Right ventricle myocardium superior (tissue), 1 donor: ENCODE data around the gene KAT5. TPM values are rescaled to one million over a fixed set of nuclear protein-coding genes. Genes with fewer than 3 reads are reported as not detected.
"Not testable (repeated sequence)": the region's sequence is repeated elsewhere in the genome, so short reads cannot be mapped to it uniquely, and the experiment has no call there.

ENCODE experiments used
- ATAC-seq: fragments of 200-7000 bp; cut with Tn5 transposase; one replicate; pipeline ENCODE4 v1.9.1; 2020; ENCODE audit warnings: mild to moderate bottlenecking; ENCODE audit not compliant: poor library complexity
- DNase-seq: peaks from one replicate; pipeline ENCODE4 v3.0.0-alpha.2; 2020
- intact Hi-C: fragments of 100-400 bp; cut with DNase I; formaldehyde crosslinking; loops from one replicate; pipeline ENCODE4 v1.11.2; 2022
- total RNA-seq: library from RNA; stranded (reverse); fragmentation: NEBNext Ultra II Directional; extraction: Animal tissue kit (Norgen Biotek cat#: 25700); gene quantifications from one replicate; pipeline ENCODE4 v1.2.1, GENCODE V29; 2021
- donor health status: DM: no; HTN: yes; CAD: no; lungs with severe emphysema.

The KAT5 gene
- total RNA-seq, 1 donor from 2014 or later, result 40.8 TPM

- ATAC-seq (no peak), DNase-seq (no peak)
- intact Hi-C loops, result loop anchor here (10.0 kb wide), 1 partner anchor 69 kb away; the partner anchor contains the start of gene SIPA1
These were observed 8.2 kb upstream of the KAT5 start for GRCh38 chr11:65703846-65704245.

DNA sequence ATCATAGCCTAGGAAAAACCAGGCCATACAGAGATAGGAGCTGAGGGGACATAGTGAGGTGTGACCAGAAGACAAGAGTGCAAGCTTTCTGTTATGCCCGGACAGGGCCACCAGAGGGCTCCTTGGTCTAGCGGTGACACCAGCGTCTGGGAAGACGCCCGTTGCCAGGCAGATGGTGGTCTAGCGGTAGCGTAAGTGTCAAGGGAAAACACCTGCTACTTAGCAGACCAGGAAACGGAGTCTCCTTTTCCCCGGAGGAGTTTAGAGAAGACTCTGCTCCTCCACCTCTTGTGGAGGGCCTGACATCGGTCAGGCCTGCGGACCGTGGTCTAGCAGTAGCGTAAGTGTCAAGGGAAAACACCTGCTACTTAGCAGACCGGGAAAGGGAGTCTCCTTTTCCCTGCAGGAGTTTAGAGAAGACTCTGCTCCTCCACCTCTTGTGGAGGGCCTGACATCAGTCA lies 5.7 kb upstream of the KAT5 start:
- intact Hi-C loops, result loop anchor here (5.0 to 10.0 kb wide), 2 partner anchors 72 to 281 kb away; partner anchors contain the start of gene SIPA1
- DNase-seq, result peak; percentile 88
- ATAC-seq, result not testable (repeated sequence)

DNA sequence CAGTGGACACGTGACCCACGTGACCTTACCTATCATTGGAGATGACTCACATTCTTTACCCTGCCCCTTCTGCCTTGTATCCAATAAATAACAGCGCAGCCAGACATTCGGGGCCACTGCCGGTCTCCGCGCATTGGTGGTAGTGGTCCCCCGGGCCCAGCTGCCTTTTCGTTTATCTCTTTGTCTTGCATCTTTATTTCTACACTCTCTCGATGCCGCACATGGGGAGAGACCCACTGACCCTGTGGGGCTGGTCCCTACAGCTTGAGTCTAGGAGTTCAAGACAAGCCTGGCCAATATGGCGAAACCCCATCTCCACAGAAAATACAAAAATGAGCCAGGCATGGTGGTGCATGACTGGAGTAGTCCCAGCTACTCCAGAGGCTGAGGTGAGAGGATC lies 5.0 kb upstream of the KAT5 start:
- intact Hi-C loops, result loop anchor here (5.0 to 10.0 kb wide), 2 partner anchors 72 to 280 kb away; partner anchors contain the start of gene SIPA1
- not testable (repeated sequence) for DNase-seq, ATAC-seq

DNA sequence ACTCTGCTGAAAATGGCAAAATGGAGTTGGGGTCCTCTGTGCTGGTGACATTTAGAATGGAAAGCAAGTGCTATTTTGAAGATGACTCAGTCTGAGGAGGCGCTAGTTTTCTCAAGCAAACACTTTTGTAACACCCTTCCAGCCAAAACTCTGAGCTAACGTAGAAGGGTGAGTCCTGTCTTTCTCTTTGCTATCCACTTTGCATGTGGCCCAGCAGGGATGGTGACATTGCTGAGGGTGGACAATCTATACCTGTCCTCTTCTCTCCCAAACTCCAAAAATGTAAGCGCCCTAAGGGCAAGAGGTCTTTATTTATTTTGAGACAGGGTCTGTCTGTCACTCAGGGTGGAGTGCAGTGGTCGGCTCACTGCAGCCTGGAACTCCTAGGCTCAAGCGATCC lies 3.6 kb upstream of the KAT5 start:
- no peak for DNase-seq
- no peak for ATAC-seq
- intact Hi-C loops, result loop anchor here (5.0 to 10.0 kb wide), 2 partner anchors 74 to 279 kb away; partner anchors contain the start of gene SIPA1

DNA sequence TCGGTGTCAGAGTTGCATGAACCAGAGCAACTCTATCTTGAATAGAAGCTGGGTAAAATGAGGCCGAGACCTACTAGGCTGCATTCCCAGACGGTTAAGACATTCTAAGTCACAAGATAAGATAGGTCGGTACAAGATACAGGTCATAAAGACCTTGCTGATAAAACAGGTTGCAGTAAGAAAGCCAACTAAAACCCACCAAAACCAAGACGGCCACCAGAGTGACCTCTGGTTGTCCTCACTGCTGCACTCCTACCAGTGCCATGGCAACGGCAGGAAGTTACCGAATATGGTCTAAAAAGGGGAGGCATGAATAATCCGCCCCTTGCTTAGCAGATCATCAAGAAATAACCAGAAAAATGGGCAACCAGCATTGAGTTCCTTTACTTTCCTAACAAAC lies 2.4 kb upstream of the KAT5 start:
- ATAC-seq (no peak), DNase-seq (no peak)
- intact Hi-C loops, result loop anchor here (5.0 to 10.0 kb wide), 3 partner anchors 75 to 278 kb away; partner anchors contain the start of gene SIPA1

DNA sequence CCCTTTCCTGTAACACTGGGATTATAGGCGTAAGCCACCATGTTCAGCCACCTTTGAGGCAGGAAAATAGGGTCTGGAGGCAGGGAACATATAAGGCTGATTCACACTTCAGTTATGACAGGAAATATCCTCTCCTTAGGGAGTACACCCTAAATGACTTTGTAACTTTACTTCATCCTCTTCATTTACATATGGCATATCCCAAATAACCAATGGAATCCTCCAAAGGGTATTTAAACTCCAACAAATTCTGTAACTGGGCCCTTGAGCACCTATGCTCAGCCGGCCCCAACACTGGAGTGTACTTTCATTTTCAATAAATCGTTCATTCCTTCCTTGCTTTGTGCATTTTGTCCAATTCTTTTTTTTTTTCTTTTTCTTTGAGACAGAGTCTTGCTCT lies 1.6 kb upstream of the KAT5 start:
- ATAC-seq, result no peak
- intact Hi-C loops, result loop anchor here (5.0 kb wide), 1 partner anchor 107 kb away; no protein-coding TSS in a partner anchor

DNA sequence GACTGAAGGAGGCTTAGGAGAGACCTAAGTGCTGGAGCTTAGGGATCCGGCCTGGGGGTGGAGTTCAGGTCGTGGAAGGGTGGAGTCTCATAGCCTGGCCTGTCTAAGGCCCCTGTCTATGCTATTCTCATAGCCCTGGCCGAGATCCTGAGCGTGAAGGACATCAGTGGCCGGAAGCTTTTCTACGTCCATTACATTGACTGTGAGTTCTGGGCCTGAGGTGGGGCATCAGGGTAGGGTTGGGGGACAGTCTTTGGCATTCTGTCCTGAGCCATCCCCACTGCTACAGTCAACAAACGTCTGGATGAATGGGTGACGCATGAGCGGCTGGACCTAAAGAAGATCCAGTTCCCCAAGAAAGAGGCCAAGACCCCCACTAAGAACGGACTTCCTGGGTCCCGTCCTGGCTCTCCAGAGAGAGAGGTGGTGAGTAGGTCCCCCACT lies 603 bp downstream of the KAT5 start:
- DNase-seq (no peak), ATAC-seq (no peak)
- intact Hi-C loops, result loop anchor here (5.0 kb wide), 1 partner anchor 105 kb away; no protein-coding TSS in a partner anchor

More for the DNA sequence above, 1.6 kb upstream of the KAT5 start:
- DNase-seq, result no peak

DNA sequence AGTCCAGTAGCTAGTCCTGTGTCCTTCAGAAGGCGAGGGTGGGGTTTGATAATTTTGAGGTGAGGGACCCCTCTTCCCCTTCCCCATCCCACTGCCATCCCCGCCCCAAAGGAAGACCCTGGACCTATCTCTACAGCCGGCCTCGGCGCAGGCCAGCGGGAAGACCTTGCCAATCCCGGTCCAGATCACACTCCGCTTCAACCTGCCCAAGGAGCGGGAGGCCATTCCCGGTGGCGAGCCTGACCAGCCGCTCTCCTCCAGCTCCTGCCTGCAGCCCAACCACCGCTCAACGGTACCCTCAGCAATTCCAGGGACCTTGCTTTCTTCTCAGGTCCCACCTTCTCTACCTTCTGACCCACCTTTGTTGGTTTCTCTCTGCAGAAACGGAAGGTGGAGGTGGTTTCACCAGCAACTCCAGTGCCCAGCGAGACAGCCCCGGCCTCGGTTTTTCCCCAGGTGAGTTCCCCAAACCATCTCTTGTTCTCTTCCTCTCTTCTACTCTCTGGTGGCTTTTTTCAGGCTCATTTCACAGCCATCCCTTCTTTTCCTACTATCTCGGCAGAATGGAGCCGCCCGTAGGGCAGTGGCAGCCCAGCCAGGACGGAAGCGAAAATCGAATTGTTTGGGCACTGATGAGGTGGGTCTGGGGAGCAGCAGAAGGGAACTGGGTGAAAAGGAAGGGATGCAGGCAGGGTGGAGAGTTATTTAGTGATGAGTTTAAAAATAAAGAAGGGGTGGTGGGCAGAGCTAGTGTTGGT lies 1.3 kb downstream of the KAT5 start:
- DNase-seq (no peak), ATAC-seq (no peak)
- intact Hi-C loops, result loop anchor here (5.0 kb wide), 1 partner anchor 104 kb away; no protein-coding TSS in a partner anchor

DNA sequence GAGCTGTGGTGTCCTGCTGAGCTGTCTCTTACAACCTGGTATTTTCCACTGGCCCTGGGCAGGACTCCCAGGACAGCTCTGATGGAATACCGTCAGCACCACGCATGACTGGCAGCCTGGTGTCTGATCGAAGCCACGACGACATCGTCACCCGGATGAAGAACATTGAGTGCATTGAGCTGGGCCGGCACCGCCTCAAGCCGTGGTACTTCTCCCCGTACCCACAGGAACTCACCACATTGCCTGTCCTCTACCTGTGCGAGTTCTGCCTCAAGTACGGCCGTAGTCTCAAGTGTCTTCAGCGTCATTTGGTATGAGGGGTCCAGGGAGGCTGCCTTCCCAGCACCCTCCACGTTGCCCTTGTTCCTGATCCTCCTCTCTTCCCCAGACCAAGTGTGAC lies 2.4 kb downstream of the KAT5 start:
- intact Hi-C loops, result loop anchor here (5.0 kb wide), 1 partner anchor 103 kb away; no protein-coding TSS in a partner anchor
- DNase-seq, result no peak
- no peak for ATAC-seq

- intact Hi-C loops, result no loop called here
- DNase-seq (no peak), ATAC-seq (no peak)
These were observed 4.2 kb downstream of the KAT5 start for GRCh38 chr11:65716302-65716701.

DNA sequence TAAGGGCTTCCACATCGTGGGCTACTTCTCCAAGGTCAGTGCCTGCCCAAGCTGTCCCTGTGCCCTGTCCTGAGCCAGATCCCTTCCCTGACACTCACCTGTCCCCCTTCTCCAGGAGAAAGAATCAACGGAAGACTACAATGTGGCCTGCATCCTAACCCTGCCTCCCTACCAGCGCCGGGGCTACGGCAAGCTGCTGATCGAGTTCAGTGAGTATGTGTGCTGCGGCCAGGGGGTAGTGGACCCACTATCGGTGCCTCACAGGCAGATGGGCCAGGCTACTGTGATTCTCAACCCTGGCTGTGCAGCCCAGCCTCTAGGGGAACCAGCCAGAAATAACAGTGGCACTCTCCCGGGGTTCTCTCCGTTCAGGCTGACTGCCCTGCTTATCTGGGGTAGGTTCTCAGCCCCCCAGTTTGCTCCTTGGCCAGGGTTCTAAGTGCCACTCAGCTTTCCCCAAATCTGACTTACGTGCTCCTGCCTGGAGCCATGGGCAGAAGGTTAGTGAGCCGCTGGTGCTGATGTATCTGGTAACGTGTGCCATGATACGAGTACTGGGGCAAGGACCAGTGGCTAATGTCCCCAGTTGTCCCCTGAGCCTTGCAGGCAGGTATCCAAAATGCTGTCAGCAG lies 4.8 kb downstream of the KAT5 start:
- DNase-seq, result no peak
- ATAC-seq, result no peak
- intact Hi-C loops, result no loop called here

DNA sequence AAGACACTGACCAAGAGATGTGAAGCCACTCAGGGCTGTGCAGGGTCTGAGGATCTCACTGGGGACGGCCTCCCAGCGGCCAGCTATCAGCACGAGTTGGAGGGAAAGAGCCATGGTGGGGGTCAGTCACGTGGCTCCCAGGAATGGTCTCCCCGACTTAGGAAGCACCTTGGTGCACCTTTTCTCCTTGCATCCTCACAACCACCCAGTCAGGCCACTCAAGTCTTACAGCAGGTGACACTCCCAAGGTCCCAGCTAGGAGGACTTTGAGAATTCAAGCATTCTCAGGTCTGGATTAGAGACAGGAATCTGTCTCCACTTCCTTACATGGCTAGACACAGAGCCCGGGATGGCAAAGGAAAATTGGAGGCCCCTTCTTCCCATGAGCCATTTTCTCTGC lies 5.9 kb downstream of the KAT5 start:
- ATAC-seq (no peak), DNase-seq (no peak)
- intact Hi-C loops, result no loop called here

GRCh38 chr11:65718531-65718930 lies 6.5 kb downstream of the KAT5 start:
- intact Hi-C loops, result no loop called here
- no peak for ATAC-seq

GRCh38 chr11:65718964-65719492 lies 7.0 kb downstream of the KAT5 start:
- ATAC-seq (peak; percentile 21), DNase-seq (peak; percentile 67)
- intact Hi-C loops, result no loop called here

More at GRCh38 chr11:65718531-65718930, 6.5 kb downstream of the KAT5 start:
- DNase-seq, result no peak

GRCh38 chr11:65719871-65720210 lies 7.8 kb downstream of the KAT5 start:
- intact Hi-C loops, result no loop called here
- DNase-seq, result no peak
- peak; percentile 8 for ATAC-seq

DNA sequence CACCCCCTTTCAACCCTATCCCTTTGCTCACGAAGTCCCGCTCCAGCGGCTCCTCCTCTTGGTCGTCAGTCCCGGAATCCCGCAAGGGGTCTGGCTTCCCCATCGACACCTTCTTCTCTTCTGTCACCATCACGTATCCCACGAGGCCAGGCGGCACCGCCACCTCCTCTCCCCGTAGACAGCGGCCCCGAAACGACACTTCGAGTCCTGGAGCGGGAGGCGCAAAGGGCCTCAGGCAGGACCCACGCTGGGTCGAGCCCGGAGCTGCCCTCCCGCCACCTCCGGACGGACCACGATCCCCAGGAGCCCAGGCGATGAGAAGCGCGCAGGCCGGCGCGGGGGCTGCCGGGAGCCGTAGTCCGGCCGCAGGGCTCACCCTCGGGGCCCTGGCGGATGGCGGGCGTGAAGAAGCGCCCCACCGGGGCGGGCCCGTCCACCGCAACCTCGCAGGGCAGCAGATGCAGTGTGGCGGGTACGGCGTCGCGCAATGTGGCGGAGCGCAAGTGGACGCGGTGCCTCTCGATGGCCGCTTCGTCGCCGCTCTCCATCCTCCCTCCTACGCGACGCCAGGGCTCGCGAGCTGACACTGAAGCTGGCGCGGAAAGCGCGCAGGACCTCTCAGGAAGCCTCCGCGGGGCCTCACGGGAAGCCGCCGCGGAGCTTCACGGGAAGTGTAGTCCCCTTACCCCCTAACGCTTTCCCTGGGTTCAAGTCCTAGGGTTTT lies 8.3 kb downstream of the KAT5 start, which contains the start of gene RNASEH2C:
TSS of gene RNASEH2C (minus strand) at position 588 of the 724 bp plus-strand sequence. CDS start at position 548, 40 bp downstream.
- ATAC-seq, result peak; percentile 98
- peak; percentile 92 for DNase-seq
- intact Hi-C loops, result no loop called here

GRCh38 chr11:65722261-65722660 lies 10.2 kb downstream of the KAT5 start:
- intact Hi-C loops, result no loop called here
- no peak for ATAC-seq
- no peak for DNase-seq

- ATAC-seq (no peak), DNase-seq (no peak)
- intact Hi-C loops, result no loop called here
These were observed 14.6 kb downstream of the KAT5 start for GRCh38 chr11:65726660-65727059.

DNA sequence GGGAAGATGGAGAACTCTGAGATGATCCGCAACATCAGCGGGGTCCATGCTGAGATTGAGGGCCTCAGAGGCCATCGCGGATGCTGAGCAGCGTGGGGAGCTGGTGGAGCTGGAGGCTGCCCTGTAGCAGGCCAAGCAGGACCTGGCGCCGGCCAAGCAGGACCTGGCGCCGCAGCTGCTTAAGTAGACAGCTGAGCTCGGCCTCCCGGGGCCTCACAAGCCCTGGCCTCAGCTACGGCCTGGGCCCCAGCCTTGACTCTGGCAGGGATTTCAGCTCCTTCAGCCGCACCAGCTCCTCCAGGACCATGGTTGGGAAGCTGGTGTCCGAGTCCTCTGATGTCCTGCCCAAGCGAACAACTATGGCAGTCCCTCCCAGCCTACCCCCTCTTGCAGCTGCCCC lies 15.8 kb downstream of the KAT5 start:
- intact Hi-C loops, result no loop called here
- DNase-seq (no peak), ATAC-seq (no peak)
